ENCODE measurements around the gene ZNF43.
A peak's percentile ranks its signal among the peaks of the same experiment; 100 is the strongest.
"Not testable (repeated sequence)": the region's sequence is repeated elsewhere in the genome, so short reads cannot be mapped to it uniquely, and the experiment has no call there.

The ZNF43 gene

DNA sequence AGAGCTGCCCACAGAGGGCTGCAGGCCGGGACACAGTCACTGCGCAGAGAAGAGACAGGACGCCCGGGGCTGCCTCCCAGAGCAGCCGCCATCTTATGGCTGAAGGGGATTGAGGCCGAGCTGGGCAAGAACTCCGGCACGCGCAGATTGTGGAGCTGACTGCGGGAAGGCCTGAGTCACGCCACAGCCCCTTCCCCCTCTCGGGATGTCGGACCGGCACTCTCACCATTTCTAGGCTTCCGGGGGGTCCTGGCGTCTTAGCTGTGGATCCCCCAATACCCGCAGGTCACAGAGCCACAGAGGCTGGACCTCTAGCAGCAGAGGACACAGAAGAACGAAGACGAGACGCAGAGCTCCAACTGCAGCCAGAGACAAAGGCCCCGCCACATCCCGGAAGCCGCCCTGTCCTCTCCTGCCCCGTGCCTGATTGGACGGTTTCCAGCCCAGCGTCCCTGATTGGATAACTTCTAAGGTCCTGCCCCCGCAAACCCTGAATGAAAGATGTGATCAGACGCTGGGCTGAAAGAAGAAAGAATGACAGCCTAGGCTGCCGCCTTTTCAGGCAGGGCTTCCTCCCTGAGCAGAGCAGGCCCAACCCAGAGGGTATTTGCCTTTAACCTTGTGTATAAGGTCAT lies at the start of gene ZNF43:
Gene ZNF43 (minus strand): TSS at position 373 of the 635 bp plus-strand sequence. CDS start 144 bp downstream, at position 229.
- DNase-seq, result peak; percentile 94

DNA sequence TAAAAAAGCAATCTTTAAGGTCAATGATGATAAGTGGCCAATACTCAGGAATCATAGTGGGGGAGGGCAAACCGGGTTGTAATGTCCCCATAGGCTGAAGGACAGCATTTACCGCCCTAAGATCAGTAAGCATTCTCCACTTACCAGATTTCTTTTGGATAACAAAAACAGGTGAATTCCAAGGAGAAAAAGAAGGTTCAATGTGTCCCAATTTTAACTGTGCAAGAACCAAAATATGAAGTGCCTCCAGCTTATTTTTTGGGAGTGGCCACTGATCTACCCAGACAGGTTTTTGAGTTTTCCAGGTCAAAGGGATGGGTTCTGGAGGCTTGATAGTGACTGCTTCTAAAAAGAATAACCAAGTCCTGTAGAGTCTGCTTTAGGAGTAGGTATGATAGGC lies 49.5 kb upstream of the ZNF43 start:
- not testable (repeated sequence) for DNase-seq

DNA sequence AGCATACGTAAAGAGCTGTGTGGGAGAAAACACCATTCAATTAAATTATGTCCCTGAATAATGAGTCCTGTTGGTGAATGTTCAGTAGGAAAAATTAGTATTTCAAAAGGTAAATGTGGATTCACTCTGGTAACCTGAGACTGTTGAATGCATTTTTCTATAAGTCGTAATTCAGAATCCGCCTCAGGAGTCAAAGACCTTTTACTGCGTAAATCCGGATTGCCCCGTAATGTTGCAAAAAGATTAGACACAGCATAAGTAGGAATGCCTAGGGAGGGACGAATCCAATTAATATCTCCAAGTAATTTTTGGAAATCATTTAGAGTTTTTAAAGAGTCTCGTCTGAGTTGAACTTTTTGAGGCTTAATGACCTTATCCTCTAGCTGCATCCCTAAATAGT lies 48.8 kb upstream of the ZNF43 start:
- not testable (repeated sequence) for DNase-seq

DNA sequence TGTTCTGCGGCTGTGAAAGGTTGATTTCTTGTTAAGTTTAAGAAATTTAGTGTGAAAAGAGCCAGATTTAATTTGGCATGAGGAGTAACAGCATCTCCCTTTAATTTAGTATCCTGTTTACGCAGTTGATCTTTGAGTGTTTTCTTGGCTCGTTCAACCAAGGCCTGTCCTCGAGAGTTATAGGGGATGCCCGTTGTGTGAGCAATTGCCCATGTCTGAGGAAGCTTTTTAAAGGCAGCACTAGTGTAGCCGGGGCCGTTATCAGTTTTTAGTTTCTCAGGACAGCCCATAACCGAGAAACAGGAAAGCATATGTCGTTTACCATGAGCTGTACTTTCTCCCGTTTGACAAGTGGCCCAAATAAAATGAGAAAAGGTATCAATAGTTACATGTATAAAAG lies 47.5 kb upstream of the ZNF43 start:
- no peak for DNase-seq

DNA sequence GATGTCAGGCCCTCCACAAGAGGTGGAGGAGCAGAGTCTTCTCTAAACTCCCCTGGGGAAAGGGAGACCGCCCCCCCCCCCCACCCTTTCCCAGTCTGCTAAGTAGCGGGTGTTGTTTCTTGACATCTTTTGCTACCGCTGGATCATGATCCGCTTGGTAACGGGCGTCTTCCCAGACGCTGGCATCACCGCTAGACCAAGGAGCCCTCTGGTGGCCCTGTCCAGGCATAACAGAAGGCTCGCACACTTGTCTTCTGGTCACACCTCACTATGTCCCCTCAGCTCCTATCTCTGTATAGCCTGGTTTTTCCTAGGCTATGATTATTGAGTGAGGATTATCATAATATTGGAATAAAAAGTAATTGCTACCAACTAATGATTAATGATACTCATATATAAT lies 44.8 kb upstream of the ZNF43 start:
- DNase-seq, result not testable (repeated sequence)

DNA sequence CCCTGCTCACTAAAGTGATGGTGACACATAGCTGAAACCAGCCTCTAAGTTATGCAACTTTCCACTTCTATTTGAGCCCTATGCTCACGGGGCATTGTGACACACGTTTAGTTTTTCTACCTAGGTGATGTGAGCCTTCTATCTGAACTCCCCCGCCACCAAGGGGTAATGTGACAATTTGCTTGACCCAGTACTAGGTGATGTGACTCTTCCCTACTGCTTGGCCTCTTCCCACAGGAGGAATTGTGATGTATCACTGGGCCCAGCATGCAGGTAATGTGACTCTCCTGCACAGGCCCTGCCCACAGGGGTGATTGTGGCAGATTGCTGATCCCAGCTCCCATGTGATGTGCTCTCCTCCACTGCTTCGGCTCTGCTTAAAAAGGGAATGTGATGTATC lies 42.7 kb upstream of the ZNF43 start:
- no peak for DNase-seq

DNA sequence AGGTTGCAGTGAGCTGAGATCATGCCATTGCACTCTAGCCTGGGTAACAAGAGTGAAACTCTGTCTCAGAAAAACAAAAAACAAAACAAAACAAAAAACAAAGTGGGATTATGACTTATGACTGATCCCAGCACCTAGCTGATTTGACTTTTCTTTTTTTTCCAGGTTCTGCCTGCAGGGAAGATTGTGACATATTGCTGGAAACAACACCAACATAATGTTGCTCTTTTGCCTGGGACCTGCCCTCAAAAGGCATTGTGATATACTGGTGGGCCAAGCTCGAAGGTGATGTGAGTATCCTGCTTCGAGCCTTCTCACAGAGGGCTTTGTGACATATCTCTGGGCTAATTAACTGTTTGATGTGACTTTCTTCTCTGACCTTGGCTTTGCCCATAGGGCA lies 42.0 kb upstream of the ZNF43 start:
- no peak for DNase-seq

DNA sequence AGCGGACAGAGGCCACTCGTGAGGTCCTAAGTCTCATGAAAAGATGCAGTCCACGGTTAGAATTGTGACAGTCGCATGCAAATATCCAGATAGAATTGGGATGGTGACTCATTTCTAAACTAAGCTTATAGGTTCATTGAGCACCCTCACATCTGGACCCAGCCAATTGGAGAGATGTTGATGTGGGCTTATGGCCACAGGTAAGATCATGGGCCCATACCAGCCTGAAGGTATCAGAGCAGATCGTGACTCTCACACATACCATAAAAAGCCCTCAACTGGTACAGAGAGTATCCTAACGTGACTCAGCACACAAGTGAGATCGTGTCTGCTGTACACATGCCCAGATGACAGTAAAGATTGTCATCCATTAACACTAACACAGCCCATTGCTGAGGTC lies 40.6 kb upstream of the ZNF43 start:
- DNase-seq, result not testable (repeated sequence)

DNA sequence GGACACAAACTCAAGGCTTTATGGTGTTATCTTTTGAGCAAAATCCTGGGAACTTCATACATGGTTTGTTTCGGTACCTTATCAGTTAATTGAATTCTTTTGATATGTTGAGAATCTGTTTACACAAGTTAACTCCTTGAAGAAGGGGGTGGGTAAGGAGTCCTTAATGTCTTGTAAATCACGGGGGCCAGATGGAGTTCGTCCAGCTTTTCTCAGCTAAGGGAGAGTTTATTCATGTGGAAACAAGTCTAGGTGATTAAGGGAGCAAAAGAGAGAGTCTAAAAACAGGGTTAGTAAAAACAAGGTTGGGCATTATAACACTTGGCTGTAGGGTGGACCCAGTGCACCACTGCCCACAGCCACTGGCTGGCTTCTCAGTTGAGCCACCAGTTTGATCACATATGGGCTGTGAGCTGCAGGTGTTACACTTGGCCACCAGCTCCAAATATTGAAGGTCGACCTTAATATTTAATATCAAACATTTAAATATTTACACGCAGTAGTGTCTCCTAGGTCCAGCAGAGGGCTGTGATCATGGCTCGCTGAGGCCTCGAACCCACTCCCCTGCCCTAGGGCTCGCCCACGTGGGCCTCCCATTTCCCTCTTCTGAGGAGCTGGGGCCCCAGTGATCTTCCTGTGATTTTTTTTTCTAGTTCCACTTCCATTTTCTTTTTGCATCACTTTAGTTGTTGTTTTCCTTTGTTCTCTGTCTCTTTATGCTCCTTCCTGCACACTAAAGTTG lies 21.0 kb upstream of the ZNF43 start:
- no peak for DNase-seq

DNA sequence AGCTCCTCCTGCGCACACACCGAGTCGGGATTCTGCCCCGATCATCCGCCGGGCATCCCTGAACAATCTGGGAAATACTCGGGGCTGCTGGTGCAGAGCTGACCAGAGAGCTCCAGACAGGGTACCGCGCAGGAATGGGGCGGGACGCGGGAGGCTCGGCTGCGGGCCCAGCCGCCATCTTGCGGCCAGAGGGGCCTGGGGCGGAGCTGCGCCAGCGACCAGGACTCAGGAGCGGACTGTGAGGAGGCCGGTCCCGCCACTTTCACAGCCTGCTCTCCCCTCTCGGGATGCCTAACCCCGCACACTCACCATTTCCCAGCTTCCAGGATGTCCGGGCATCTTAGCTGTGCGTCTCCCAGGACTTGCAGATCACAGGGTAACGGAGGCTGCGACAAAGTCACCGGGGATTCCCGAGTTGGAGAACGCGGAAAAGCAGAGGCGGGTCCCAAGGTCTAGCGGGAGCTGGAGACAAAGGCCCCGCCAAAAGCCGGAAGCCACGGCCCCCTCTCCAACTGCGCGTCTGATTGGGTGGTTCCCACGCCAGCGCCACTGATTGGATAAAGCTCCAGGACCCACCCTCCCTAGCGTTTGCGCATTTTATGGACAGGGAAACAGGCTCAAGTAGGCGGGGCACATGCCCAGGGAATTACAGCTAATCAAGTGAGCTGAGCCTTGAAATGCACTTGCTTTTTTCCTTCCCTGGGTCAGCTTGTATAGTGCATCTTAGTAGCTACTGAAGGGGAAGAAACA lies 15.8 kb upstream of the ZNF43 start:
- DNase-seq, result peak; percentile 91

DNA sequence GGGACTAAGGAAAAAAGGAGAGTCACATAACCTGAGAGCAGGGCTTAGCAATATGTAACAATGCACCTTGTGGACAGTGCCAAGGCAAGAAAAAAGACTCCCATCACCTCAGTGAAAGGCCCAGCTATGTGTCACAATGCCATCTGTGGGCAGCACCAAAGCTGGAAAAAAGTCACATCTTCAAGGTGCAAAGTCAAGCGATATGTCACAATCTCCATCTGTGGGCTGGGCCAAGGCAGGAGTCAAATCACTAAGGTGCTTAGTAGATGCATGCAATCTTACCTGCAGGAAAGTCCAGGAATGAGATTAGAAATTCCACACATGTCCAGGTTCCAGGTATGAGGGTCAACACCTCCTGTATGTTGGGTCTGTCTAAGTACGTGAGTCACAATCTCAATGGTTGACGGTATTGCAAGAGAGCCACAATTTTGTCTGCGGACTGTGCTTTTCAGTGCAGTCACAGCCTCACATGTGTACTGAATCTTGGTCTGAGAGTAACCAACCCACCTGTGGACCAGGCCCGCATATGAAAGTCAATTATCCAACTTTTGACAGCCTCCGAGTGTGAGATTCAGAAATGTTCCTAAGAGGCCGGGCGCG lies 14.8 kb upstream of the ZNF43 start:
- no peak for DNase-seq

DNA sequence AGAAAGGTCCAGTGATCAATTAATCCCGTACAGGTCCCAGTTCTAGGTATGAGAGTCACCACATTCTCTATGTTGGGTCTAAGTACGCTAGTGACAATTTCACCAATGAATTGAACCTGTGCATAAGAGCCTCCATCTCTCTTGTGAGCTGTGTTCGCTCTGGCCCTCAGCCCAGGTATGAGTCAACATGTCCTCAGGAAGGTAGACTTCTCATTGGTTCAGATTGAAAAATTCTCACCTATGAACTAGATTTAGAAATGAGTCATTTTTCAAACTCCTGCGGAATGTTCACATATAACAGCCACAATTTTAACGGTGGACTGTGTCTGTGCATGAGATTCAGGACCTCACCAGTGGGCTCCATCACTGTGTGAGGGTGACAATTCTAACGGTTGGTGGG lies 12.7 kb upstream of the ZNF43 start:
- no peak for DNase-seq

DNA sequence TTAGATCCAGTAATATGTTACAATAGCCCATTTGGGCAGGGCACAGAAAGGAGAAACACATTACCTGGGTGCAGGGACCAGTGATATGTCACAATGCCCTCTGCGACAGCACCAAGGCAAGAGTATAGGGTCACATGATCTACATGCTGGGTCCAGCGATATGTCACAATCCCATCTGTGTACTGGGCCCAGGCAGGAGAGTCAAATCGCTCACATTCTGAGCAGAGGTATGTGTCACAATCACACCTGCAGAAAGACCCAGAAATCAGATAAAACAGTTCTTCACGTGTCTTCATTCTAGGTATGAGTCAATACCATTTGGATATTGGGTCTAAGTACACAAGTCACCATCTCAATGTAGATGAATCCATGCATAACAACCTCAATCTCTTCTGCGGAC lies 7.1 kb upstream of the ZNF43 start:
- DNase-seq, result no peak

DNA sequence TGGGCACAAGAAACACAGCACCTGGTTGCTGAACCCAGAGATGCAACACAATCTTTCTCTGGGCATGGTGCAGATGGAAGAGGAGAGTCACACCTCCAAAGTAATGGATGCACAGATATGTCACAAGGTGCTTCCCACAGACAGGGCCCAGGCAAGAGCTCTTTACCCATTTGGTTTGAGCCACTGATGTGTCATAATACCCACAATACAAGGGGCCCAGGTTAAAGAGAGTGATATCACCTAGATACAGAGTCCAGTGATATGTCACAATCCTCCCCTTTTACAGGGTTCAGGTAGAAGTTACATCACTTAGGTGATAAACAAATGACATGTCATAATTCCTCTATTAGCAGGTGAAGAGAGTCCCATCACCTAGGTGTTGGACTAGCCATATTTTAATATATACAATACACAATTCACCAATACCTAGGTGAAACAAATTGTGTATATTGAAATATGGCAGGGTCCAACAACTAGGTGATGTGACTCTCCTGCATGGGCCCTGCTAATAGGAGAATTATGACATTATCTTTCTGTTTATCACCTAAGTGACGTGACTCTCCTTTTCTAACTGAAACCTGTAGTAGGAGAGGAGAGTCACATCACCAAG lies 5.6 kb upstream of the ZNF43 start:
- DNase-seq, result no peak

DNA sequence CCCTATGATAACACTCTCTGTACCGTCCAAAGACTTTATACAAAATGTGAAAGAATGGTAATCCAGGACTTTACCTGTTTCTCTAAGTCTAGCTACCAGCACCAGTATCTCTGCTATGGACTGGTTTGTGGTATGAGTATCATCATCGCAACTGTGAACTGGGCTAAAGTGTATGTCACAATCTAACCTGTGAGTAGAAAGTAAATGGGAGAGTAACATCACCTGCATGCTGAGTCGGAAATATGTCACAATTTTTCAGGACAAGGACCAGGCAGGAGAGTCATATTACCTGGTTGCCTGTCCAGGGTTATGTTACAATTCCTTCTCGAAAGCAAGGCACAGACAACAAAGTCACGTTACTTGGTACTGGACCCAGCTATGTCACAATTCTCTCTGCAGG lies 5.1 kb upstream of the ZNF43 start:
- no peak for DNase-seq

DNA sequence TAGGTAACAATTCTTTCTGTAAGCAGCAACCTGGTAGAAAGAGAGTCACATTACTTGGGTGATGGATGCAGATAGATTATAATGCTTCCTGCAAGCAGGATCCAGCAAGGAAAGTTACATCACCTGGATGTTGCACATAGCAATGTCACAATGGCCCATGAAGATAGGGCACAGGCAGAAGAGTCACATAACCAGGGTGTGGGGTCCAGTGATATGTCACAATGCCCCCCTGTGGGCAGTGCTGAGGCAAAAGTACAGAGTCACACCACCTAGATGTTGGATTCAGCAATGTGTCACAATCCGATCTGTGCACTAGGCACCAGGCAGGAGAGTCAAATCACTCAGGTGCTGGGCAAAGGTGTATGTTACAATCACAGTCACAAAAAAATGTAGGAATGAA lies 4.0 kb upstream of the ZNF43 start:
- DNase-seq, result no peak

DNA sequence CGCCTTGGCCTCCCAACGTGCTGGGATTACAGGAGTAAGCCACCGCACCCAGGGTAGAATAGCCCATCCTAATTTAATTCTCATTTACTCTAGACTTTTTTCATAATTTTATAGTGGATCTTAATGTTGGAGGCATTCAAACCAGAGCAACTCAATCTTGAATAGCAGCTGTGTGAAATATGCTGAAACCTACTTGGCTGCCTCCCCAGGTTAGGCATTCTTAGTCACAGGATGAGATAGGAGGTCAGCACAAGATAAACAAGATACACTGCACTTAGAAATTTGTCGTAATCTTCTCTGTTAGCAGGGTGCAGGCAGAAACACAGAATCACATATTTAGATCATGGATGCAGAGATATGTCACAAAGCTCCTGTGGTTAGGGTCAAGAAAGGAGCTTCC lies 2.7 kb upstream of the ZNF43 start:
- DNase-seq, result no peak

DNA sequence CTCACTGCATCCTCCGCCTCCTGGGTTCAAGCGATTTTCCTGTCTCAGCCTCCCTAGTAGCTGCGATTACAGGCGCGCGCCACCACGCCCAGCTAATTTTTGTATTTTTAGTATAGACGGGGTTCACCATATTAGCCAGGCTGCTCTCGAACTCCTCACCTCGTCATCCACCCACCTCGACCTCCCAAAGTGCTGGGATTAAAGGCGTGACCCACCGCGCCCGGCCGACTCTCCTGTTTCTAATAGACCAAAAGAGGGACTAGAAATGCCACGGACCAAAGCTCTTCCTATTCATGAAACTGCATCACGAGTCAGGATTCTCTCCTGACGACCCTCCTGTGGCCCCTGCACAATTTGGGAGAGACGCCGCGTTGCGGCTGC lies 563 bp downstream of the ZNF43 start:
- DNase-seq, result no peak

DNA sequence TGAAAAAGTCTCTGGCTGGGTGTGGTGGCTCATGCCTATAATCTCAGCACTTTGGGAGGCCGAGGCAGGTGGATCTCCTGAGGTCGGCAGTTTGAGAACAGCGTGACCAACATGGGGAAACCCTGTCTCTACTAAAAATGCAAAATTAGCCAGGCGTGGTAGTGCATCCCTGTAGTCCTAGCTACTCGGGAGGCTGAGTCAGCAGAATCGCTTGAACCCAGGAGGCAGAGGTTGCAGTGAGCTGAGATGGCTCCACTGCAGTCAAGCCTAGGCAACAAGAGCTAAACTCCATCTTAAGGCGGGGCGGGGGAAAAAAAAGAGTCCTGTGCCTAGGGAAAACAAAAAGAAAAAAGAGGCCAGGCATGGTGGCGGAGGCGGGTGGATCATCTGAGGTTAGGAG lies 2.2 kb downstream of the ZNF43 start:
- DNase-seq, result no peak

DNA sequence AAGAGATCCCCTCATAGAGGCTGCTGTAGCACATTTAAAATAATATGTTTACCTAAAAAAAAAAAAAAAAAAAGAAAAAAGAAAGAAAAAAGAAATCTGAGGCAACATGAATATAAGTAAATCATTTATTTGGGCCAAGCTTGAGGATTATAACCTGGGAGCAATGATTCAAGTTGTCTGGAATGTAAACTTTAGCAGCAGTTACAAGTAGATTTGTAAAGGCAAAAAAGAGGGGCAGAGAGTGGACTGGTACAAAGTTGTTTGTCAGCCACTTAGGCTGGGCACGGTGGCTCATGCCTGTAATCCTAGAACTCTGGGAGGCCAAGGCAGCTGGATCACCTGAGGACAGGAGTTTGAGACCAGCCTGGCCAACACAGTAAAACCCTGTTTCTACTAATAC lies 11.3 kb downstream of the ZNF43 start:
- no peak for DNase-seq

DNA sequence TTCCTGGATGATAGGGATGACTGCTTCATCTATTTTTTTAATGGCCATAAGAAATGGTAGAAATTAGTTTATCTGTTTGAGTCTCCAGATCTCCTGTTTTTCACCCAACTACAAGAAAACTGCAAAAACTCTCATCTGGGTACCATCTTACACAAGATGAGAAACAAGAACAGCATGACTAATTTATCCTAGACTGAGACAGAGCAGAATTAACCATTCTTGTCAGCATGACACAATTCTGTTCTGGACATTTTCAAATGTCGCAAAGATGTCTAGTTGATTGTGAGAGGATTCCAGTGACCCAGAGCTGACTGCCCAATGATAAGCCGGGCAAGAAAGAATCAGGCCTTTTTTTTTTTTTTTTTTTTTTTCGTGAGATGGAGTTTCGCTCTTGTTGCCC lies 12.8 kb downstream of the ZNF43 start:
- DNase-seq, result no peak

DNA sequence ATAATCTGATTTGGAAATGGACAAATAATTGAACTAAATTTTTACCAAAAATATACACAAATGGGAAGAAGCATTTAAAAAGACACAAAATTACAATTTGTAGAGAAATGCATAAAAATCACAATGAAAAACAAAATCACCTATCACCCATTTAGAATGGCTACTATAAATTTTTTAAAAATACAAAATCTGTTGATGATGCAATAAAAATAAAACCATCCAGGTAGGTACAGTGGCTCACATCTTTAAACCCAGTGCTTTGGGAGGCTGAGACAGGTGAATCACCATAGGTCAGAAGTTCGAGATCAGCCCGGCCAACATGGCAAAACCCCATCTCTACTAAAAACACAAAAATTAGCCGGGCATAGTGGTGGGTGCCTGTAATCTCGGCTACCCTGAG lies 23.5 kb downstream of the ZNF43 start:
- DNase-seq, result no peak

DNA sequence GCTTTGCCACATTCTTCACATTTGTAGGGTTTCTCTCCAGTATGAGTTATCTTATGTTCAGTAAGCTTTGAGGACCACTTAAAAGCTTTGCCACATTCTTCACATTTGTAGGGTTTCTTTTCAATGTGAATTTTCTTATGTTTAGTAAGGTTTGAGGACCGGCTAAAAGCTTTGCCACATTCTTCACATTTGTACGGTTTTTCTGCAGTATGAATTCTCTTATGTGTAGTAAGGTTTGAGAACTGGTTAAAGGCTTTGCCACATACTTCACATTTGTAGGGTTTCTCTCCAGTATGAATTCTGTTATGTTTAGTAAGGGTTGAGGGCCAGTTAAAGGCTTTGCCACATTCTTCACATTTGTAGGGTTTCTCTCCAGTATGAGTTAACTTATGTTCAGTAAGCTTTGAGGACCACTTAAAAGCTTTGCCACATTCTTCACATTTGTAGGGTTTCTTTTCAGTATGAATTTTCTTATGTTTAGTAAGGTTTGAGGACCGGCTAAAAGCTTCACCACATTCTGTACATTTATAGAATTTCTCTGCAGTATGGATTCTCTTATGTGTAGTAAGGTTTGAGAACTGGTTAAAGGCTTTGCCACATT lies 27.5 kb downstream of the ZNF43 start:
- not testable (repeated sequence) for DNase-seq

Measured in CD4-positive, alpha-beta T cell treated with Interleukin-6 for 4 hours (primary cell).